Gastroesophageal sphincter (tissue), 3 donors: ENCODE data around the gene MAPK11.

Experiments
- POLR2A ChIP-seq, 2 donors: fragments of 450-650 bp; IDR thresholded peaks; one replicate each; pipeline ENCODE4 v1.6.1; 2017; ENCODE audit warnings: antibody characterized with exemption in 2 of 2, mild to moderate bottlenecking in 2 of 2, moderate library complexity in 1 of 2
- TF ChIP-seq, protein P1 (sequence below), 4 experiments: fragments of 200-600 bp in 2 of 4; fragments of 450-650 bp in 2 of 4; sonication (generic) in 1 of 4; IDR thresholded peaks; one replicate each; pipeline ENCODE4 v1.5.1; 2017 to 2019; ENCODE audit warnings: antibody characterized with exemption in 4 of 4, mild to moderate bottlenecking in 2 of 4, moderate library complexity in 2 of 4

DNA sequence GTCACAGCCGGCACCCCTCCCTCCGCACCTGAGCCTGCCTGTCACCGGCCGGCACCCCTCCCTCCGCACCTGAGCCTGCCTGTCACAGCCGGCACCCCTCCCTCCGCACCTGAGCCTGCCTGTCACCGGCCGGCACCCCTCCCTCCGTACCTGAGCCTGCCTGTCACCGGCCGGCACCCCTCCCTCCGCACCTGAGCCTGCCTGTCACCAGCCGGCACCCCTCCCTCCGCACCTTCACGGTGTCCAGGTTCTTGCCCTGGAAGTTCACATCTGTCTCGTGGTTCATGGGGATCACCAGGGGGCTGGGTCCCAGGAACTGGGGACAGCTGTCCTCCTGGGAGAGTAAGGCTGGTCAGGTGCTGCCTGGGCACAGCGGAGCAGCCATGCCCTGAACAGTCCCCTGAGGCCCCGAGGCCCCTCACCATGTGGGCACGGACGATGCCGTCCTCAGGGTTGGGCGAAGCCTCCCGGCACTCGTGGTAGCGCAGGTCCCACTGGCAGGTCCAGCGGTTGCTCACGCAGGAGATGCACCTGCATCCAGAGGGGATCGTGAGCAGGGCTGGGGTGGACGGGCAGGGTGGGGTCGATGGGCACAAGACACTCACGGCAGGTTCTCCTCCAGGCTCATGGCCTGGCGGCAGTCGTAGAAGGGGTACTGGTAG lies 15.5 kb upstream of the MAPK11 start:
- no peak for TF ChIP-seq POLR2A (IDR thresholded peaks at IDR 0.05)
- TF ChIP-seq, protein P1, sequence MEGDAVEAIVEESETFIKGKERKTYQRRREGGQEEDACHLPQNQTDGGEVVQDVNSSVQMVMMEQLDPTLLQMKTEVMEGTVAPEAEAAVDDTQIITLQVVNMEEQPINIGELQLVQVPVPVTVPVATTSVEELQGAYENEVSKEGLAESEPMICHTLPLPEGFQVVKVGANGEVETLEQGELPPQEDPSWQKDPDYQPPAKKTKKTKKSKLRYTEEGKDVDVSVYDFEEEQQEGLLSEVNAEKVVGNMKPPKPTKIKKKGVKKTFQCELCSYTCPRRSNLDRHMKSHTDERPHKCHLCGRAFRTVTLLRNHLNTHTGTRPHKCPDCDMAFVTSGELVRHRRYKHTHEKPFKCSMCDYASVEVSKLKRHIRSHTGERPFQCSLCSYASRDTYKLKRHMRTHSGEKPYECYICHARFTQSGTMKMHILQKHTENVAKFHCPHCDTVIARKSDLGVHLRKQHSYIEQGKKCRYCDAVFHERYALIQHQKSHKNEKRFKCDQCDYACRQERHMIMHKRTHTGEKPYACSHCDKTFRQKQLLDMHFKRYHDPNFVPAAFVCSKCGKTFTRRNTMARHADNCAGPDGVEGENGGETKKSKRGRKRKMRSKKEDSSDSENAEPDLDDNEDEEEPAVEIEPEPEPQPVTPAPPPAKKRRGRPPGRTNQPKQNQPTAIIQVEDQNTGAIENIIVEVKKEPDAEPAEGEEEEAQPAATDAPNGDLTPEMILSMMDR (IDR thresholded peaks at IDR 0.05) = no peak
